Astrocyte (in vitro differentiated cells and primary cell): ENCODE results near the gene CTTN. TPM values are rescaled to one million over a fixed set of nuclear protein-coding genes. Genes with fewer than 3 reads are reported as not detected.
A peak's percentile ranks its signal among the peaks of the same experiment; 100 is the strongest.

ENCODE experiments used
- DNase-seq: peaks from one replicate; pipeline ENCODE4 v3.0.0-alpha.2; 2010; ENCODE audit warnings: low read depth
- FAIRE-seq: peaks from 2 replicates; lab custom pipeline; 2011; peaks lifted over from hg19 to GRCh38; lab: Jason Lieb, UNC
- H2AFZ ChIP-seq: 2 replicates; pipeline ENCODE4 v1.6.0; 2012; ENCODE audit warnings: low read depth, low read length, inconsistent platforms
- H3K27ac ChIP-seq: 2 replicates; pipeline ENCODE4 v1.5.1; 2011; ENCODE audit warnings: low read depth, low read length, inconsistent platforms
- H3K27me3 ChIP-seq: 2 replicates; pipeline ENCODE4 v1.6.0; 2011; ENCODE audit warnings: low read length, inconsistent platforms; ENCODE audit not compliant: insufficient read depth
- H3K36me3 ChIP-seq: 2 replicates; pipeline ENCODE4 v1.5.1; 2011; ENCODE audit warnings: low read length, inconsistent platforms; ENCODE audit not compliant: insufficient read depth
- H3K4me1 ChIP-seq: 2 replicates; pipeline ENCODE4 v1.5.1; 2011; ENCODE audit warnings: low read length, inconsistent platforms; ENCODE audit not compliant: insufficient read depth
- H3K4me2 ChIP-seq: 2 replicates; pipeline ENCODE4 v1.6.0; 2012; ENCODE audit warnings: low read length, inconsistent platforms
- H3K4me3 ChIP-seq: 2 replicates; pipeline ENCODE4 v1.5.1; 2011; ENCODE audit warnings: low read depth, mild to moderate bottlenecking, low read length, inconsistent platforms; ENCODE audit not compliant: insufficient read depth
- H3K79me2 ChIP-seq: 2 replicates; pipeline ENCODE4 v1.6.0; 2012; ENCODE audit warnings: mild to moderate bottlenecking, low read length, inconsistent platforms; ENCODE audit not compliant: insufficient read depth
- H3K9ac ChIP-seq: 2 replicates; pipeline ENCODE4 v1.6.0; 2012; ENCODE audit warnings: mild to moderate bottlenecking, low read length, inconsistent platforms
- H3K9me3 ChIP-seq: 2 replicates; pipeline ENCODE4 v1.5.1; 2012; ENCODE audit warnings: low read depth, mild to moderate bottlenecking, low read length, inconsistent platforms; ENCODE audit not compliant: insufficient read depth
- H4K20me1 ChIP-seq: 2 replicates; pipeline ENCODE4 v1.6.0; 2012; ENCODE audit warnings: low read length, inconsistent platforms; ENCODE audit not compliant: insufficient read depth
- H3K27ac Mint-ChIP-seq: one replicate; pipeline ENCODE4 v1.8.0; 2021; ENCODE audit warnings: mild to moderate bottlenecking, mixed read lengths; ENCODE audit not compliant: unreplicated experiment
- H3K27me3 Mint-ChIP-seq: one replicate; pipeline ENCODE4 v1.8.0; 2021; ENCODE audit warnings: low read depth, mixed read lengths; ENCODE audit not compliant: unreplicated experiment
- H3K36me3 Mint-ChIP-seq: one replicate; pipeline ENCODE4 v1.8.0; 2021; ENCODE audit warnings: low read depth, mixed read lengths; ENCODE audit not compliant: unreplicated experiment
- H3K4me1 Mint-ChIP-seq: one replicate; pipeline ENCODE4 v1.8.0; 2021; ENCODE audit warnings: low read depth, mixed read lengths; ENCODE audit not compliant: unreplicated experiment
- H3K4me3 Mint-ChIP-seq: one replicate; pipeline ENCODE4 v1.8.0; 2021; ENCODE audit warnings: mild to moderate bottlenecking, moderate library complexity, mixed read lengths; ENCODE audit not compliant: unreplicated experiment
- H3K9me3 Mint-ChIP-seq: one replicate; pipeline ENCODE4 v1.8.0; 2021; ENCODE audit warnings: mild to moderate bottlenecking, mixed read lengths; ENCODE audit not compliant: unreplicated experiment
- EZH2 ChIP-seq: IDR thresholded peaks from 2 replicates; pipeline ENCODE4 v1.6.1; 2012; ENCODE audit warnings: mild to moderate bottlenecking, low read length, inconsistent platforms; ENCODE audit not compliant: insufficient read depth
- total RNA-seq: library from RNA; stranded (reverse); gene quantifications from 2 replicates; pipeline ENCODE4 v1.2.1, GENCODE V29; 2021
- TF ChIP-seq, protein P1 (sequence below): IDR thresholded peaks from 2 replicates; pipeline ENCODE4 v1.5.1; 2011; ENCODE audit warnings: low read depth, mild to moderate bottlenecking, inconsistent platforms, low read length, moderate library complexity; ENCODE audit not compliant: insufficient read depth

CTTN gene
- total RNA-seq, 1 donor from 2014 or later: 344 TPM

DNA sequence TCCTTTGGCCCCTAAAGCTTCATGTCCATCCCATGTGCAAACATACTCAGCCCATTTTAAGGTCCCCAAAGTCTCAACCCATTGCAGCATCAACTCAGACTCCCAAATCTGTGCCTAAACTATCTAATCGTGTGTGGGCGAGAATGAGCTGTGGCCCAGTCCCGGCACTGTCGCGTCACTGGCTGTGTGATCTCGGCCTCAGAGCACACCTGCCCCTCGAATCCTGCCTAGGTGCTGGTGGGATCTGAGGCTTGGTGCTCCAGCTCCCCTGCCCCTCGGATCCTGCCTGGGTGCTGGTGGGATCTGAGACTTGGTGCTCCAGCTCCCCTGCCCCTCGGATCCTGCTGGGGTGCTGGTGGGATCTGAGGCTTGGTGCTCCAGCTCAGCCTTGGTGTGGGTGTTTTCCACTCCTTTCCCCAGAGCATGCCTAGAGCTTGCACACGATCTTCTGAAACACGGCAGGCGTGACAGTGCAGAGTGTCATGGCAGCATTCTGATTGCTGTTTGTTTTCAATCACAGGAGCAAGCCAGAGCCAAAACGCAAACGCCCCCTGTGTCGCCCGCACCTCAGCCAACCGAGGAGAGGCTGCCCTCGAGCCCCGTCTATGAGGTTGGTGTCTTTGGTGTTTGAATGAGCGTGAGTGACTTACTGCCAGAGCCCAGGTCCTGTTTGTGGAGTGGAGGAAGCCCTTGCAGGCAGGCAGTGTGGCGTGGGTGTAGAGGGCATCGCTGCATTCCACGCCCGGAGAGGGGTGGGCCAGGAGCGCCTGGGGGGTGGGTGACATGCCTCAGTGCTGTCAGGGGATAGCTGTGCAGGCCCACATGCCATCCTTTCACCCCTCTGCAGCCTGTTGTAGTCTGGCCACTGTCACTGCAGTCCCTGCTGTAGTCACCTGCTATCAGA, 32.6 kb downstream of the CTTN start:
- H3K9me3 ChIP-seq: no peaks in the 10 kb centered on the region
- H3K36me3 ChIP-seq: peaks cover 54% of the 10 kb centered on the region
- H3K27ac ChIP-seq: no peak overlapping the region
- no peaks in the 10 kb centered on the region for H3K27me3 ChIP-seq
- DNase-seq: no peak
- H4K20me1 ChIP-seq: peaks cover 87% of the 10 kb centered on the region
- H3K4me3 ChIP-seq: no peak overlapping the region
- H3K4me3 Mint-ChIP-seq: no peak overlapping the region
- H3K9me3 Mint-ChIP-seq: no peaks in the 10 kb centered on the region
- H3K4me2 ChIP-seq: no peak overlapping the region
- no peaks in the 10 kb centered on the region for H3K27me3 Mint-ChIP-seq
- H3K36me3 Mint-ChIP-seq: peaks cover 32% of the 10 kb centered on the region
- H3K4me1 Mint-ChIP-seq: peaks cover 5% of the 10 kb centered on the region
- H3K9ac ChIP-seq: no peak overlapping the region
- H3K79me2 ChIP-seq: peaks cover 16% of the 10 kb centered on the region
- no peaks in the 10 kb centered on the region for H3K4me1 ChIP-seq
- TF ChIP-seq, protein P1, sequence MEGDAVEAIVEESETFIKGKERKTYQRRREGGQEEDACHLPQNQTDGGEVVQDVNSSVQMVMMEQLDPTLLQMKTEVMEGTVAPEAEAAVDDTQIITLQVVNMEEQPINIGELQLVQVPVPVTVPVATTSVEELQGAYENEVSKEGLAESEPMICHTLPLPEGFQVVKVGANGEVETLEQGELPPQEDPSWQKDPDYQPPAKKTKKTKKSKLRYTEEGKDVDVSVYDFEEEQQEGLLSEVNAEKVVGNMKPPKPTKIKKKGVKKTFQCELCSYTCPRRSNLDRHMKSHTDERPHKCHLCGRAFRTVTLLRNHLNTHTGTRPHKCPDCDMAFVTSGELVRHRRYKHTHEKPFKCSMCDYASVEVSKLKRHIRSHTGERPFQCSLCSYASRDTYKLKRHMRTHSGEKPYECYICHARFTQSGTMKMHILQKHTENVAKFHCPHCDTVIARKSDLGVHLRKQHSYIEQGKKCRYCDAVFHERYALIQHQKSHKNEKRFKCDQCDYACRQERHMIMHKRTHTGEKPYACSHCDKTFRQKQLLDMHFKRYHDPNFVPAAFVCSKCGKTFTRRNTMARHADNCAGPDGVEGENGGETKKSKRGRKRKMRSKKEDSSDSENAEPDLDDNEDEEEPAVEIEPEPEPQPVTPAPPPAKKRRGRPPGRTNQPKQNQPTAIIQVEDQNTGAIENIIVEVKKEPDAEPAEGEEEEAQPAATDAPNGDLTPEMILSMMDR: no peak
- TF ChIP-seq EZH2: no peak
- no peak overlapping the region for H2AFZ ChIP-seq
- FAIRE-seq: no peak
- H3K27ac Mint-ChIP-seq: peak overlapping the region; percentile 7

DNA sequence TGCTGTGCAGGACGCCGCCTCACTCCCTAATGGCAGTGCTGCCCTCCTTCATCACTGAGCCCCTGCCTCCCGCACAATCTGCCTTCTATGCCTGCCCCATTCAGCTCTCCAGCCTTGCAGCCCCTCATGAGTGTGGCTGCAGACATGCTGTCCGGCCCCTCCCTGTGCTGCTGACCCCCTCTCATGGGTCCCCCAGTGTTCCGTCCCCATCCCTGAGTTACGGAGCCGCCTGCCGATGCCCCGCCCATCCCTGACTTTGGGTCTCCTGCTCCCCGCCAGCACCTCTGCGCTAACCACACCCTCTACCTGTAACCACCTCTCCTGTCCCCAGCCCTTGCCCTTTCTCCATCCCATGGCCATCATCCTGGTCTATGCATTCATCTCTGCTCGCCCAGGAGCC, 33.3 kb downstream of the CTTN start:
- Mint-ChIP-seq H3K4me1 (peaks cover 5% of the 10 kb centered on the region), H3K4me3 (no peak overlapping the region), H3K9me3 (no peaks in the 10 kb centered on the region), H3K27ac (no peak overlapping the region), H3K27me3 (no peaks in the 10 kb centered on the region), H3K36me3 (peaks cover 35% of the 10 kb centered on the region)
- no peak overlapping the region for H3K4me2 ChIP-seq
- peaks cover 16% of the 10 kb centered on the region for H3K79me2 ChIP-seq
- H4K20me1 ChIP-seq: peaks cover 92% of the 10 kb centered on the region
- TF ChIP-seq, protein P1: no peak
- no peak for TF ChIP-seq EZH2
- H3K9ac ChIP-seq: no peak overlapping the region
- H3K4me1 ChIP-seq: no peaks in the 10 kb centered on the region
- no peak overlapping the region for H3K4me3 ChIP-seq
- FAIRE-seq (no peak), DNase-seq (no peak)
- no peak overlapping the region for H3K27ac ChIP-seq
- H3K36me3 ChIP-seq: peaks cover 61% of the 10 kb centered on the region
- H3K9me3 ChIP-seq: no peaks in the 10 kb centered on the region
- no peak overlapping the region for H2AFZ ChIP-seq
- no peaks in the 10 kb centered on the region for H3K27me3 ChIP-seq

DNA sequence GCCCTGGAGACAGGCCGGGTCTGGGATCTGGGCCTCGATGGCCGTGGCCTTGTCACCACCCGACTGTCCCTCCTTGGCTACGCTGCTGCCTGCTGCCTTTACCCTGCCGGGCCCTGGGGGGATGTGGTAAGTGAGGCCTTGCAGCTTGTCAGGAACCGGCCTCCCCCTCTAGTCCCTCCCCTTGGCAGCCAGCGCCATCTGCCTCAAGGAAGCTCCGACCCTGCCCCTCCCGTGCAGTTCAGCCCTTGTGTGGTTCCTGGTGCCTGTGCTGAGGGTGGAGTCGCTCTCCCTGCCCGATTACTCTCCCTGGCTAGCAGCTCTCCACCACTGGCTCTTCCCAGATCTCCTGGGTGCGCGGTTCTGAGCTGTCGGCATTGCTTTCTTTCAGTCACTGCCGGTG, 33.7 kb downstream of the CTTN start:
- Histone ChIP-seq H3K79me2 (peaks cover 16% of the 10 kb centered on the region), H3K4me3 (no peak overlapping the region), H3K4me2 (no peak overlapping the region), H3K9me3 (no peaks in the 10 kb centered on the region), H3K27ac (no peak overlapping the region), H3K4me1 (no peaks in the 10 kb centered on the region), H4K20me1 (peaks cover 94% of the 10 kb centered on the region), H2AFZ (no peak overlapping the region), H3K36me3 (peaks cover 62% of the 10 kb centered on the region), H3K9ac (no peak overlapping the region), H3K27me3 (no peaks in the 10 kb centered on the region)
- H3K36me3 Mint-ChIP-seq: peaks cover 36% of the 10 kb centered on the region
- FAIRE-seq (no peak), DNase-seq (no peak)
- no peaks in the 10 kb centered on the region for H3K27me3 Mint-ChIP-seq
- H3K4me1 Mint-ChIP-seq: peaks cover 5% of the 10 kb centered on the region
- no peak for TF ChIP-seq EZH2
- TF ChIP-seq, protein P1: no peak
- no peak overlapping the region for H3K27ac Mint-ChIP-seq
- H3K9me3 Mint-ChIP-seq: no peaks in the 10 kb centered on the region
- H3K4me3 Mint-ChIP-seq: no peak overlapping the region
